KMS-11 (cell line): ENCODE results near the gene EXOC8.

Experiments used
- H2AFZ ChIP-seq: fragments of 200-600 bp; sonication (generic); 2 replicates; pipeline ENCODE4 v1.6.1; 2016; ENCODE audit warnings: antibody characterized with exemption, mixed run types, low read depth
- H3K27ac ChIP-seq: fragments of 200-600 bp; sonication (generic); 2 replicates; pipeline ENCODE4 v1.6.1; 2016; ENCODE audit warnings: mild to moderate bottlenecking, mixed run types
- H3K27me3 ChIP-seq: fragments of 200-600 bp; sonication (generic); 2 replicates; pipeline ENCODE4 v1.6.1; 2017; ENCODE audit warnings: mild to moderate bottlenecking, low read depth, mixed run types, moderate library complexity; ENCODE audit not compliant: insufficient read depth
- H3K36me3 ChIP-seq: fragments of 200-600 bp; sonication (generic); 2 replicates; pipeline ENCODE4 v1.6.1; 2017; ENCODE audit warnings: mild to moderate bottlenecking, mixed run types; ENCODE audit not compliant: insufficient read depth
- H3K4me1 ChIP-seq: fragments of 200-600 bp; sonication (generic); 2 replicates; pipeline ENCODE4 v1.6.1; 2016; ENCODE audit warnings: mild to moderate bottlenecking, low read depth, mixed run types; ENCODE audit not compliant: poor library complexity, severe bottlenecking
- H3K4me2 ChIP-seq: fragments of 200-600 bp; sonication (generic); 2 replicates; pipeline ENCODE4 v1.7.0; 2016; ENCODE audit warnings: mild to moderate bottlenecking, mixed run types
- H3K4me3 ChIP-seq: fragments of 200-600 bp; sonication (generic); IDR thresholded peaks from 2 replicates; pipeline ENCODE4 v1.6.1; 2017; ENCODE audit warnings: low read depth, low read length, mixed read lengths; ENCODE audit not compliant: insufficient read depth
- H3K79me2 ChIP-seq: fragments of 200-600 bp; sonication (generic); 2 replicates; pipeline ENCODE4 v1.6.1; 2016; ENCODE audit warnings: low read depth, mixed run types; ENCODE audit not compliant: insufficient read depth
- H3K9ac ChIP-seq: fragments of 200-600 bp; sonication (generic); 2 replicates; pipeline ENCODE4 v1.6.1; 2016; ENCODE audit warnings: mild to moderate bottlenecking, mixed run types
- H4K20me1 ChIP-seq: fragments of 200-600 bp; sonication (generic); 2 replicates; pipeline ENCODE4 v1.6.1; 2016; ENCODE audit warnings: mild to moderate bottlenecking, mixed run types; ENCODE audit not compliant: insufficient read depth
- TF ChIP-seq, protein P1 (sequence below): fragments of 200-600 bp; sonication (generic); conservative IDR thresholded peaks from 2 replicates; pipeline ENCODE4 v1.6.1; 2017; ENCODE audit warnings: low read depth, mild to moderate bottlenecking, antibody characterized with exemption, low read length, moderate library complexity, mixed read lengths

Gene EXOC8

DNA sequence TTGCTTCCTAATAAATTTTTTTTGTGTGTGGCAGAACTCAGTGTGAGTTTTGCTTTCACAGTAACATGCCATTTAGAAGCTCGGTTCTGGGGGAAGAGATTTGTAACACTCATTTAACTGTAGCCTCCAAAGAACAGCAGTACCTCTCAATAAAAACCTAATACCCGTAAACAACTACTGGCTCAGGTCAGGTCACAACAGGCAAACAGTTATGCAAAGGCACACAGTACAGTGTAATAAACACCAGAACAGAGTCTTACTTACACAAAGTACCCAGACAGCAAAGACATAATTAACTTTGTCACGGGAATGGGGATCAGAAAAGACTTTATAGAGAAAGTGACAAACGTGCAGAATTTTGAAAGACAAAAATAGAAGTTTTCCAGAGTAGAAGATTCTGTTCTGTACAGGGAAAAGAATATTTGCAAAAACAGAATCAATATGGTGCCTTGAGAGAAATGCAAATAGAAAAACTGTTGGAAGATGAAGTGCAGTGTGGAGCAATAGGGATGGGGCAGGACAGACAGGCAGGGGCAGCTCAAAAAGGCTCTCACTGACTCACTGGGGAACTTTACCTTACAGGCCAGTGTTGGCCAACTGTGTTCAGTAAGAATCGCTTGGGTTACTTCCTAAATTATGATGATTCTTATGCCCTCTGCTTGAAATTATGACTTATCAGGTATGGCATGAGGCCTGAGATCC lies 45.7 kb upstream of the EXOC8 start:
- TF ChIP-seq, protein P1, sequence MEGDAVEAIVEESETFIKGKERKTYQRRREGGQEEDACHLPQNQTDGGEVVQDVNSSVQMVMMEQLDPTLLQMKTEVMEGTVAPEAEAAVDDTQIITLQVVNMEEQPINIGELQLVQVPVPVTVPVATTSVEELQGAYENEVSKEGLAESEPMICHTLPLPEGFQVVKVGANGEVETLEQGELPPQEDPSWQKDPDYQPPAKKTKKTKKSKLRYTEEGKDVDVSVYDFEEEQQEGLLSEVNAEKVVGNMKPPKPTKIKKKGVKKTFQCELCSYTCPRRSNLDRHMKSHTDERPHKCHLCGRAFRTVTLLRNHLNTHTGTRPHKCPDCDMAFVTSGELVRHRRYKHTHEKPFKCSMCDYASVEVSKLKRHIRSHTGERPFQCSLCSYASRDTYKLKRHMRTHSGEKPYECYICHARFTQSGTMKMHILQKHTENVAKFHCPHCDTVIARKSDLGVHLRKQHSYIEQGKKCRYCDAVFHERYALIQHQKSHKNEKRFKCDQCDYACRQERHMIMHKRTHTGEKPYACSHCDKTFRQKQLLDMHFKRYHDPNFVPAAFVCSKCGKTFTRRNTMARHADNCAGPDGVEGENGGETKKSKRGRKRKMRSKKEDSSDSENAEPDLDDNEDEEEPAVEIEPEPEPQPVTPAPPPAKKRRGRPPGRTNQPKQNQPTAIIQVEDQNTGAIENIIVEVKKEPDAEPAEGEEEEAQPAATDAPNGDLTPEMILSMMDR, result no peak
- no peaks in the 10 kb centered on the region for H3K36me3 ChIP-seq
- H2AFZ ChIP-seq, result no peak overlapping the region
- no peaks in the 10 kb centered on the region; the same call in 1 of the 2 replicates for H3K79me2 ChIP-seq
- no peak overlapping the region for H3K4me2 ChIP-seq
- H3K4me3 ChIP-seq, result no peak overlapping the region
- H3K27ac ChIP-seq, result no peak overlapping the region
- H3K27me3 ChIP-seq, result no peaks in the 10 kb centered on the region
- no peak overlapping the region for H3K9ac ChIP-seq
- H4K20me1 ChIP-seq, result no peaks in the 10 kb centered on the region
- H3K4me1 ChIP-seq, result peaks cover 24% of the 10 kb centered on the region

DNA sequence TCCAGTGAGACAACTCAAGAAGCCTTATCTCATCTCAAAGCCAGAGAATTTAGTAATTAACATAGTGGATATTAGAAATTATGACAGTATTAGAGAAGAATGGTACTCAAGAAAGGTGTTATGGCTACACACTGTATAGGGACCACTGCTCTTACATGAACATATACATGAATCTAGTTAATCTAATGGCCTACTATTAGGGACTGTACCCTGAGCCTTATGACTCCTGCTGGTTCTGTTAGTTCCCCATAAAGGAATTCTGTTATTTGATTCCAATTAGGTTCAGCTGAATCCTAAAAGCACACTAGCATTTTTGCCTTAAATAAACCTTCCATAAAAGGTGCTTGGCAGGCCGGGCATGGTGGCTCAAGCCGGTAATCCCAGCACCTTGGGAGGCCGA lies 44.8 kb upstream of the EXOC8 start:
- Histone ChIP-seq H4K20me1 (no peaks in the 10 kb centered on the region), H3K27me3 (no peaks in the 10 kb centered on the region), H3K9ac (no peak overlapping the region), H3K4me3 (no peak overlapping the region), H3K36me3 (no peaks in the 10 kb centered on the region), H3K4me2 (no peak overlapping the region), H3K4me1 (peaks cover 24% of the 10 kb centered on the region), H2AFZ (no peak overlapping the region), H3K27ac (no peak overlapping the region), H3K79me2 (no peaks in the 10 kb centered on the region)
- TF ChIP-seq, protein P1, result no peak

DNA sequence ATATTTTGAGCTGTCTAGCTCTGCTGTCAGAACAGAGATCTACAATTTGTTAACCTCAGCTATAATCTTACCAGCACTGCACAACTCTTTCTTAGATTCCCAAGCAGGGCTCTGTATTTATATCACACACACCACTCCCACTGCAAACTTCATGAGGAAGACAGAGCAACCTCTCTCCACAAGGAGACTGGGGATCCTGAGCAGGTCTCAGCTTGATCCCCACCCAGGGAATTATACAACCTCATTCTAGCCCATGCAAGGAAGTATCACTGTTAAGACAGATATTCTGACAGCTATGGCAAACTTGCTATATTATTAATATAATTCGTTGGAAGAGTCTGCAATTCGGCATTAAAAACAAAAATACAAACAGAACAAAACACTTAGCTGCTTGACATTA lies 44.1 kb upstream of the EXOC8 start:
- Histone ChIP-seq H3K27me3 (no peaks in the 10 kb centered on the region), H3K79me2 (no peaks in the 10 kb centered on the region), H3K9ac (no peak overlapping the region), H3K4me3 (no peak overlapping the region), H3K4me2 (no peak overlapping the region), H2AFZ (no peak overlapping the region), H3K4me1 (peaks cover 30% of the 10 kb centered on the region), H3K36me3 (no peaks in the 10 kb centered on the region), H4K20me1 (no peaks in the 10 kb centered on the region), H3K27ac (no peak overlapping the region)
- TF ChIP-seq, protein P1, result no peak

DNA sequence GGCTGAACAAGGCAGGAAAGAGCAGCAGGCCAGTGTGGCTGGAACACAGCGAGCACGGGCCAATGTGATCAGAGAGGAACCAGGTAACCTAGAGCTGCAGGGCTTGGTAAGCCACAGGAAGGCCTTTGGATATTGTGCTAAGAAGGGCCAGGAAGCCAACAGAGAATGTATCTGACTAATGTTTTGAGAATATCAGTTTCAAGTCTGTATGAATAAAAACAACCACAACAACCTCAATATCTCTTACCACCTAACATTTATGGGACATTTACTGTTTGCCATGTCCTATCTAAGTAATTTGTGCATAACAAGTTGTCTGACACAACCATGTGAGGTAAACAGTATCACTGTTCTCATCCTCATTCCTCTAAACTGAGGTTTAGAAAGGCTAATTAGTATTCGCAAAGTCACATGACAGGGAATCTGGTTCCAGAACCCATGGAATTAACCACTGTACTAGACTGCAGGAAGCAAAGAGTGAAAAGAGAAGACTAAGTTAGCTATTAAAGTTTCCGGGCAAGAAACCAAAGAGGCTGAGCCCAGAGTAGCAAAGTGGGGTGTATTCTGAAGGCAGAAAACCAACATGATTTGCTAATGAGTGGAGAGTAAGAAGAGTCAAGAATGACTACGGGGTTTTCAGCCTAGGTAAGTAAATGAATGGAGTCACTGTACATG lies 39.4 kb upstream of the EXOC8 start:
- Histone ChIP-seq H3K27ac (no peak overlapping the region), H3K4me1 (peaks cover 31% of the 10 kb centered on the region), H3K36me3 (no peaks in the 10 kb centered on the region), H2AFZ (no peak overlapping the region), H3K9ac (no peak overlapping the region), H4K20me1 (no peaks in the 10 kb centered on the region), H3K27me3 (no peaks in the 10 kb centered on the region), H3K4me3 (no peak overlapping the region), H3K4me2 (no peak overlapping the region), H3K79me2 (no peaks in the 10 kb centered on the region)
- TF ChIP-seq, protein P1, result no peak
